ENCODE results near the gene CACNA1S.

GRCh38 chr1:201156346-201156745 is 44.1 kb upstream of the CACNA1S start:
- TF ChIP-seq, protein P1, sequence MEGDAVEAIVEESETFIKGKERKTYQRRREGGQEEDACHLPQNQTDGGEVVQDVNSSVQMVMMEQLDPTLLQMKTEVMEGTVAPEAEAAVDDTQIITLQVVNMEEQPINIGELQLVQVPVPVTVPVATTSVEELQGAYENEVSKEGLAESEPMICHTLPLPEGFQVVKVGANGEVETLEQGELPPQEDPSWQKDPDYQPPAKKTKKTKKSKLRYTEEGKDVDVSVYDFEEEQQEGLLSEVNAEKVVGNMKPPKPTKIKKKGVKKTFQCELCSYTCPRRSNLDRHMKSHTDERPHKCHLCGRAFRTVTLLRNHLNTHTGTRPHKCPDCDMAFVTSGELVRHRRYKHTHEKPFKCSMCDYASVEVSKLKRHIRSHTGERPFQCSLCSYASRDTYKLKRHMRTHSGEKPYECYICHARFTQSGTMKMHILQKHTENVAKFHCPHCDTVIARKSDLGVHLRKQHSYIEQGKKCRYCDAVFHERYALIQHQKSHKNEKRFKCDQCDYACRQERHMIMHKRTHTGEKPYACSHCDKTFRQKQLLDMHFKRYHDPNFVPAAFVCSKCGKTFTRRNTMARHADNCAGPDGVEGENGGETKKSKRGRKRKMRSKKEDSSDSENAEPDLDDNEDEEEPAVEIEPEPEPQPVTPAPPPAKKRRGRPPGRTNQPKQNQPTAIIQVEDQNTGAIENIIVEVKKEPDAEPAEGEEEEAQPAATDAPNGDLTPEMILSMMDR (IDR thresholded peaks at IDR 0.05) = no peak
- no peak for TF ChIP-seq EZH2 (IDR thresholded peaks at IDR 0.05; ENCODE audit: borderline replicate concordance, insufficient read depth, low read depth, low read length, poor library complexity, severe bottlenecking)

Measured in B cell (primary cell).